Body of pancreas (tissue), 4 donors: ENCODE results near the gene PHKB. TPM values are rescaled to one million over a fixed set of nuclear protein-coding genes. Genes with fewer than 3 reads are reported as not detected.
A peak's percentile ranks its signal among the peaks of the same experiment; 100 is the strongest.

Source experiments
- ATAC-seq: fragments of 150-250 bp; one replicate; pipeline ENCODE4 v1.9.1; 2016
- DNase-seq, 4 donors: peaks; one replicate each; pipeline ENCODE4 v3.0.0-alpha.2; 2019
- H3K27ac ChIP-seq, 4 donors: fragments of 200-600 bp; sonication (generic); 1 replicate in 3 of 4; 2 replicates in 1 of 4; pipeline versions ENCODE4 v1.5.1 to v1.6.1; 2016 to 2019; ENCODE audit warnings: mild to moderate bottlenecking in 1 of 4, mixed read lengths in 1 of 4, moderate library complexity in 1 of 4
- H3K27me3 ChIP-seq, 2 donors: fragments of 200-600 bp; sonication (generic); one replicate each; pipeline ENCODE4 v1.6.0; 2016; ENCODE audit warnings: mild to moderate bottlenecking in 1 of 2
- H3K36me3 ChIP-seq, 2 donors: fragments of 200-600 bp; sonication (generic); replicated peaks in 1 of 2; 2 replicates each; pipeline ENCODE4 v1.5.1; 2016; ENCODE audit warnings: low read depth in 2 of 2; ENCODE audit not compliant: insufficient read depth in 1 of 2
- H3K4me1 ChIP-seq: fragments of 200-600 bp; sonication (generic); one replicate; pipeline ENCODE4 v1.6.0; 2016
- H3K4me3 ChIP-seq, 2 donors: fragments of 200-600 bp; sonication (generic); 1 replicate in 1 of 2; 2 replicates in 1 of 2; pipeline ENCODE4 v1.5.1; 2016 to 2019
- H3K9me3 ChIP-seq, 3 donors: fragments of 200-600 bp; sonication (generic); 1 replicate in 2 of 3; 2 replicates in 1 of 3; pipeline ENCODE4 v1.5.1; 2016
- POLR2A ChIP-seq, 3 donors: fragments of 450-650 bp; IDR thresholded peaks; one replicate each; pipeline ENCODE4 v1.6.1; 2016; ENCODE audit warnings: antibody characterized with exemption in 3 of 3, mild to moderate bottlenecking in 2 of 3
- WGBS, 2 donors: methylation state at CpG; one replicate each; pipeline ENCODE4 v1.1.5; 2017; 5-methylcytosine and 5-hydroxymethylcytosine counted together
- intact Hi-C: fragments of 100-400 bp; cut with DNase I; formaldehyde crosslinking; loops from one replicate; pipeline ENCODE4 v1.15.1; 2023
- total RNA-seq, 2 donors: library from RNA; depleted of rRNA; stranded (reverse); fragments of >200 nt; gene quantifications; one replicate each; pipeline ENCODE4 v1.1.0, GENCODE V29; 2016
- TF ChIP-seq, protein P1 (sequence below), 7 experiments: fragments of 450-650 bp in 4 of 7; fragments of 200-600 bp in 3 of 7; sonication (generic) in 3 of 7; IDR thresholded peaks; one replicate each; pipeline ENCODE4 v1.5.1; 2016 to 2019; ENCODE audit warnings: antibody characterized with exemption in 7 of 7

The PHKB gene
- total RNA-seq, 2 donors from 2014 or later, result 41.5 to 72.5 TPM

- intact Hi-C loops, result no loop called here
- ATAC-seq (no peak), DNase-seq (no peak)
- TF ChIP-seq, protein P1, sequence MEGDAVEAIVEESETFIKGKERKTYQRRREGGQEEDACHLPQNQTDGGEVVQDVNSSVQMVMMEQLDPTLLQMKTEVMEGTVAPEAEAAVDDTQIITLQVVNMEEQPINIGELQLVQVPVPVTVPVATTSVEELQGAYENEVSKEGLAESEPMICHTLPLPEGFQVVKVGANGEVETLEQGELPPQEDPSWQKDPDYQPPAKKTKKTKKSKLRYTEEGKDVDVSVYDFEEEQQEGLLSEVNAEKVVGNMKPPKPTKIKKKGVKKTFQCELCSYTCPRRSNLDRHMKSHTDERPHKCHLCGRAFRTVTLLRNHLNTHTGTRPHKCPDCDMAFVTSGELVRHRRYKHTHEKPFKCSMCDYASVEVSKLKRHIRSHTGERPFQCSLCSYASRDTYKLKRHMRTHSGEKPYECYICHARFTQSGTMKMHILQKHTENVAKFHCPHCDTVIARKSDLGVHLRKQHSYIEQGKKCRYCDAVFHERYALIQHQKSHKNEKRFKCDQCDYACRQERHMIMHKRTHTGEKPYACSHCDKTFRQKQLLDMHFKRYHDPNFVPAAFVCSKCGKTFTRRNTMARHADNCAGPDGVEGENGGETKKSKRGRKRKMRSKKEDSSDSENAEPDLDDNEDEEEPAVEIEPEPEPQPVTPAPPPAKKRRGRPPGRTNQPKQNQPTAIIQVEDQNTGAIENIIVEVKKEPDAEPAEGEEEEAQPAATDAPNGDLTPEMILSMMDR (IDR thresholded peaks at IDR 0.05), result no peak
- TF ChIP-seq POLR2A (IDR thresholded peaks at IDR 0.05), result no peak
- Histone ChIP-seq H3K27ac (no peak overlapping the region), H3K9me3 (no peaks in the 10 kb centered on the region), H3K27me3 (no peaks in the 10 kb centered on the region), H3K4me3 (no peak overlapping the region), H3K4me1 (peaks cover 16% of the 10 kb centered on the region), H3K36me3 (no peaks in the 10 kb centered on the region)
- 52 to 62% methylated on average over 2 of the region's 2 CpGs for WGBS, 2 donors
These were observed 270.1 kb downstream of the PHKB start for GRCh38 chr16:47731252-47731651.

DNA sequence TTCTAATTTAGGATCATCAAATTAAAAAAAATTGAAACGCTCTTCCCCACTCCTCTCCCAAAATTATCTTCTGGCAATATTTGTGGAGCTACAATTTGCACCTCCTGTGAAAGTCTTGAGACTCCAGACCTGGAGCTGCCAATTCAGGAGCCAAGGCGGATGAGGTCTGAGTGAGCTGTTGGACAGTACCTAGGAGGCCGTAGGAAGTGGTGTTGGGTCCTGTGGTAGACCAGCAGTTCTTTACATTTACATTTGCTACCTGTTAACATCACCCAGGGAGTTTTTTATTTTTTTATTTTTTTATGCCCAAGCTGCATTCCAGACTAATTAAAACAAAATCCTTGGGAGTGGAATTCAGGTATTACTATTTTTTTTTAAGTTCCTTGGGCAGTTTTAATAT, 271.0 kb downstream of the PHKB start:
- Histone ChIP-seq H3K4me1 (peaks cover 16% of the 10 kb centered on the region), H3K27me3 (no peaks in the 10 kb centered on the region), H3K9me3 (no peaks in the 10 kb centered on the region), H3K27ac (no peak overlapping the region), H3K4me3 (no peak overlapping the region), H3K36me3 (no peaks in the 10 kb centered on the region)
- ATAC-seq (no peak), DNase-seq (no peak)
- TF ChIP-seq, protein P1 (IDR thresholded peaks at IDR 0.05), result no peak
- intact Hi-C loops, result no loop called here
- WGBS, 2 donors, result 91 to 94% methylated on average over 3 of the region's 3 CpGs

DNA sequence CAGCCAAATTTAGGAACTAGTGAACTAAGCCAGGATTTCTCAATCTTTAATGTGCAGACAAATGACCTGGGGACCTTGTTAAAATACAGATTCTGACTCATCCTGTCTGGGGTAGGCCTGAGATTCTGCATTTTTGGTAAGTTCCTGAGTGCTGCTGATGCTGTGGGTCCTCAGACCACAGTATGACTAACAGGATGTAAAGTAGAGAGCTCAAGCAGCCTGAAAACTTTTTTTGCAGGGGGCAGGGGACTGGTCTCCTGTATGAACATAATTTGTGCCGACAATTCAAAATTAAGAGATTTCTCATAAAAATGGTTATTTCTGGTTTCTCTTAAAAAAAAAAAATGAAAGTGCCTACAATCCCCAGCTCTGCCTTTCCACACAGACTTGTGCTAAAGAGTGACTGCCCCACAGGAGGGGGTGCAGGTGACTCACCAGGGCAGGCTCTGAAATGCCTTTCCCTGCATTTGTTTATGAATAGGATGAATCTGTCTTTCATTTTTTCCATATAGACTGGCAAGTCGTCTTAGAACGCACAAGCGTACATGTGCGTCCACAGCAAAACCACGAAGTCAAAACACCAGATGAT, 271.5 kb downstream of the PHKB start:
- intact Hi-C loops, result no loop called here
- ATAC-seq, result no peak
- no peak for TF ChIP-seq POLR2A (IDR thresholded peaks at IDR 0.05)
- TF ChIP-seq, protein P1 (IDR thresholded peaks at IDR 0.05), result no peak

DNA sequence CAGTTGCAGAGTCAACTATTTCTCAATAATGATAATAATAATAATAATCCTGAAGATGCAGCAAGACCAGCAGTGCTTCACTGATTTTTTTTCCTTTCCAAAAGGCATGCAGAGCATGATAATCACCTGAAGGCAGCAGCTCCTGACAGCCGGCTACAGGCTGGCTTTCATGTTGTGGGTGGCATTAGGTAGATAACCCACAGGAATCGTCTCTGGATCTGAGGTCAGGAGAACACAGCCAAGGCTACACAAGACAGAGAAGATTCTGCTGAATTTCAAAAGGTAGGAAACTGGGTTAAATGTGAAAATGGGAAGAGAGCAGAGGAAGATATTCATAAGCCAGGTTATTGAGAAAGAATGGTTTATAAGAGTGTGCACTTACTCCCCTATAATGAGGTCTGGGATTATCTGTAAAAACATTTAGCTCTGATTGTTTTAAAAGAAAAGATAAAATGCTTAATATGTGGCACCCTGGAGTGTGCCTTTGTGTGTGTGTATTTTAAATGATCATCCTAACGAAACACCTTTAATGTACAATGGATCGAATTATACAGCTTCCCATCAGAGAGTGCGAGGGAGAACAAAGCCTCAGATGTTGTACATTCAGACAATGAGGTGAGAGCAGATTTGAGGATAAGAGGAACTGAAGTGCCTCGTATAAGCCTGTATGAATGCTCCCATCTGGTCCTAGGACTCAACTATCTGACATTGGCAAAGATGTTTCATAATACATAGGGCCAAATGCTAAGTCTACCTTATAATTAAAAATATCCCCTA, 273.1 kb downstream of the PHKB start:
- H3K4me1 ChIP-seq, result peaks cover 10% of the 10 kb centered on the region
- DNase-seq (no peak), ATAC-seq (no peak)
- H3K27me3 ChIP-seq, result no peaks in the 10 kb centered on the region
- TF ChIP-seq POLR2A (IDR thresholded peaks at IDR 0.05), result no peak
- TF ChIP-seq, protein P1 (IDR thresholded peaks at IDR 0.05), result no peak
- intact Hi-C loops, result no loop called here
- H3K36me3 ChIP-seq, result no peaks in the 10 kb centered on the region
- H3K4me3 ChIP-seq, result no peak overlapping the region
- WGBS, 2 donors, result 78 to 82% methylated on average over 6 of the region's 6 CpGs
- no peaks in the 10 kb centered on the region for H3K9me3 ChIP-seq
- peak overlapping the region in 1 of 4 donors; percentile 37 for H3K27ac ChIP-seq

More for the DNA sequence above, 271.5 kb downstream of the PHKB start:
- H3K27ac ChIP-seq, result no peak overlapping the region
- no peaks in the 10 kb centered on the region for H3K27me3 ChIP-seq
- H3K9me3 ChIP-seq, result no peaks in the 10 kb centered on the region
- DNase-seq, result no peak
- no peaks in the 10 kb centered on the region for H3K36me3 ChIP-seq
- 70 to 84% methylated on average over 6 of the region's 6 CpGs for WGBS, 2 donors
- H3K4me1 ChIP-seq, result peaks cover 13% of the 10 kb centered on the region
- no peak overlapping the region for H3K4me3 ChIP-seq
